Stimulated activated CD8-positive, alpha-beta memory T cell treated with anti-CD3 and anti-CD28 coated beads, Interleukin-12 subunit alpha, Interleukin-12 subunit beta, amount 100 ng/mL, for 24 hours (primary cell): Measurements from ENCODE around the gene MACROH2A2.
"Not testable (repeated sequence)": the region's sequence is repeated elsewhere in the genome, so short reads cannot be mapped to it uniquely, and the experiment has no call there.

Source experiments
- DNase-seq: peaks from one replicate; pipeline ENCODE4 v3.0.0-alpha.2; 2020; ENCODE audit errors: extremely low read depth

Gene MACROH2A2

GRCh38 chr10:70067586-70067985 lies 14.9 kb downstream of the MACROH2A2 start:
- no peak for DNase-seq

GRCh38 chr10:70068925-70069324 lies 16.3 kb downstream of the MACROH2A2 start:
- no peak for DNase-seq

- no peak for DNase-seq
Observed at GRCh38 chr10:70069346-70069745, 16.7 kb downstream of the MACROH2A2 start.

GRCh38 chr10:70070834-70071233 lies 18.2 kb downstream of the MACROH2A2 start:
- DNase-seq: no peak

GRCh38 chr10:70074165-70074564 lies 21.5 kb downstream of the MACROH2A2 start:
- no peak for DNase-seq

- no peak for DNase-seq
Observed at GRCh38 chr10:70074971-70075370, 22.3 kb downstream of the MACROH2A2 start.

- no peak for DNase-seq
Observed at GRCh38 chr10:70078329-70078728, 25.7 kb downstream of the MACROH2A2 start.

- DNase-seq: no peak
Observed at GRCh38 chr10:70078937-70079336, 26.3 kb downstream of the MACROH2A2 start.

GRCh38 chr10:70080789-70081188 lies 28.1 kb downstream of the MACROH2A2 start:
- not testable (repeated sequence) for DNase-seq

- no peak for DNase-seq
Observed at GRCh38 chr10:70084189-70084588, 31.5 kb downstream of the MACROH2A2 start.

GRCh38 chr10:70085975-70086613 lies 33.4 kb downstream of the MACROH2A2 start:
- DNase-seq: no peak

- DNase-seq: no peak
Observed at GRCh38 chr10:70087616-70088307, 35.1 kb downstream of the MACROH2A2 start.

- no peak for DNase-seq
Observed at GRCh38 chr10:70088308-70088698, 35.7 kb downstream of the MACROH2A2 start.

- DNase-seq: no peak
Observed at GRCh38 chr10:70090013-70090412, 37.4 kb downstream of the MACROH2A2 start.

GRCh38 chr10:70090951-70091350 lies 38.3 kb downstream of the MACROH2A2 start:
- DNase-seq: no peak

- no peak for DNase-seq
Observed at GRCh38 chr10:70092389-70092718, 39.7 kb downstream of the MACROH2A2 start.

GRCh38 chr10:70093335-70093944 lies 40.8 kb downstream of the MACROH2A2 start:
- no peak for DNase-seq

- DNase-seq: no peak
Observed at GRCh38 chr10:70094250-70094649, 41.6 kb downstream of the MACROH2A2 start.

GRCh38 chr10:70096016-70096704 lies 43.5 kb downstream of the MACROH2A2 start:
- no peak for DNase-seq

GRCh38 chr10:70096705-70097420 lies 44.2 kb downstream of the MACROH2A2 start:
- DNase-seq: no peak

- DNase-seq: no peak
Observed at GRCh38 chr10:70097459-70097858, 44.8 kb downstream of the MACROH2A2 start.

GRCh38 chr10:70098271-70098670 lies 45.6 kb downstream of the MACROH2A2 start:
- no peak for DNase-seq
